T-helper 2 cell treated with Interferon-gamma antibody and Interleukin-4, amounts not matched to agents 5 μg/mL and 100 μg/mL, for 36 hours (primary cell): ENCODE measurements around the gene BCLAF1.
"Not testable (repeated sequence)": the region's sequence is repeated elsewhere in the genome, so short reads cannot be mapped to it uniquely, and the experiment has no call there.

Experiments used
- DNase-seq: peaks from one replicate; pipeline ENCODE4 v3.0.0; 2021; ENCODE audit warnings: low spot score
- H3K27ac Mint-ChIP-seq: one replicate; pipeline ENCODE4 v1.8.0; 2021; ENCODE audit warnings: mild to moderate bottlenecking, mixed read lengths
- H3K27me3 Mint-ChIP-seq: one replicate; pipeline ENCODE4 v1.8.0; 2021; ENCODE audit warnings: low read depth, mixed read lengths
- H3K36me3 Mint-ChIP-seq: one replicate; pipeline ENCODE4 v1.8.0; 2021; ENCODE audit warnings: low read depth, mixed read lengths
- H3K4me1 Mint-ChIP-seq: one replicate; pipeline ENCODE4 v1.8.0; 2021; ENCODE audit warnings: low read depth, mixed read lengths
- H3K4me3 Mint-ChIP-seq: one replicate; pipeline ENCODE4 v1.8.0; 2022; ENCODE audit warnings: mild to moderate bottlenecking, moderate library complexity, mixed read lengths
- H3K9me3 Mint-ChIP-seq: one replicate; pipeline ENCODE4 v1.8.0; 2021; ENCODE audit warnings: mixed read lengths

The BCLAF1 gene

GRCh38 chr6:136249811-136250685 is 39.6 kb downstream of the BCLAF1 start, which contains the start of gene MTFR2:
TSS of gene MTFR2 (minus strand) at chr6:136250311. CDS start at chr6:136249099, 1,212 bp downstream.
- Mint-ChIP-seq H3K4me1 (peaks cover 44% of the 10 kb centered on the region), H3K36me3 (peaks cover 38% of the 10 kb centered on the region), H3K27ac (peak within 1 kb of the TSS; percentile 95), H3K4me3 (peak within 1 kb of the TSS; percentile 99), H3K9me3 (no peaks in the 10 kb centered on the region), H3K27me3 (no peaks in the 10 kb centered on the region)
- peak; percentile 94 for DNase-seq

DNA sequence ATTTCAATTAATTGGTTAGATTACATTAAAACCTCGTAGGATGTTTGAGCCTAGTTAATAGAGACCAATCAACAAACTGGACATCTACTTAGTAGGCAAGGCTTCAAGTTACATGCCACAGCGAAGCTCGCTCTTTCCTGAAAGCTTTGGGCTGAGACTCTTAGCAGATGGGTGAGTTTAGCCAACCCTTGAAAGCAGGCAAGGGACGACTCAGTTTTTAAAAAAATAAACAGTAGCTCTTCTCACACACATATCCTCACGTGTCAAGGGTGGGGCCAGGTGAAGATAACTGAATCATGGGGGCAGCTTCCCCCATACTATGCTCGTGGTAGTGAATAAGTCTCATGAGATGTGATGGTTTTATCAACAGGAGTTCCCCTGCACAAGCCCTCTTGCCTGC is 40.3 kb downstream of the BCLAF1 start:
- Mint-ChIP-seq H3K4me1 (peaks cover 41% of the 10 kb centered on the region), H3K9me3 (no peaks in the 10 kb centered on the region), H3K27ac (peak overlapping the region; percentile 95), H3K36me3 (peaks cover 40% of the 10 kb centered on the region), H3K4me3 (peak overlapping the region; percentile 99), H3K27me3 (no peaks in the 10 kb centered on the region)
- DNase-seq: no peak

DNA sequence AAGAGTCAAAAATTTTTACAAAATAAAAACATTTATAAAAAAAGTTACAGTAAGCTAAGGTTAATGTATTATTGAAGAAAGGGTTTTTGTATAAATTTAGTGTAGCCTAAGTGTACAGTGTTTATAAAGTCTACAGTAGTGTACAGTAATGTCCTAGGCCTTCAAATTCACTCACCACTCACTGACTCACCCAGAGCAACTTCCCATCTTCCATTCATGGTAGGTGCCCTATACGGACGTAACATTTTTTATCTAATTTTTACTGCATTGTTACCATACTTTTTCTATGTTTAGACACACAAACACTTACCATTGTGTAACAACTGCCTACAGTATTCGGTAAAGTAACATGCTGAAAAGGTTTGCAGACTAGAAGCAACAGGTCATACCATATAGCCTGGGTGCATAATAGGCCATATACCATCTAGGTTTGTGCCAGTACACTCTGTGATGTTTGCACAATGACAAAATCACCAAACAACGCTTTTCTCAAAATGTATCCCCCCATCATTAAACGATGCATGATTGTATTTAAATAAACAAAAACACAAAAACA is 45.5 kb downstream of the BCLAF1 start:
- DNase-seq: no peak
- H3K4me3 Mint-ChIP-seq: no peak overlapping the region
- H3K4me1 Mint-ChIP-seq: peaks cover 24% of the 10 kb centered on the region
- H3K27ac Mint-ChIP-seq: no peak overlapping the region
- H3K36me3 Mint-ChIP-seq: peaks cover 59% of the 10 kb centered on the region
- H3K9me3 Mint-ChIP-seq: no peaks in the 10 kb centered on the region
- H3K27me3 Mint-ChIP-seq: no peaks in the 10 kb centered on the region

DNA sequence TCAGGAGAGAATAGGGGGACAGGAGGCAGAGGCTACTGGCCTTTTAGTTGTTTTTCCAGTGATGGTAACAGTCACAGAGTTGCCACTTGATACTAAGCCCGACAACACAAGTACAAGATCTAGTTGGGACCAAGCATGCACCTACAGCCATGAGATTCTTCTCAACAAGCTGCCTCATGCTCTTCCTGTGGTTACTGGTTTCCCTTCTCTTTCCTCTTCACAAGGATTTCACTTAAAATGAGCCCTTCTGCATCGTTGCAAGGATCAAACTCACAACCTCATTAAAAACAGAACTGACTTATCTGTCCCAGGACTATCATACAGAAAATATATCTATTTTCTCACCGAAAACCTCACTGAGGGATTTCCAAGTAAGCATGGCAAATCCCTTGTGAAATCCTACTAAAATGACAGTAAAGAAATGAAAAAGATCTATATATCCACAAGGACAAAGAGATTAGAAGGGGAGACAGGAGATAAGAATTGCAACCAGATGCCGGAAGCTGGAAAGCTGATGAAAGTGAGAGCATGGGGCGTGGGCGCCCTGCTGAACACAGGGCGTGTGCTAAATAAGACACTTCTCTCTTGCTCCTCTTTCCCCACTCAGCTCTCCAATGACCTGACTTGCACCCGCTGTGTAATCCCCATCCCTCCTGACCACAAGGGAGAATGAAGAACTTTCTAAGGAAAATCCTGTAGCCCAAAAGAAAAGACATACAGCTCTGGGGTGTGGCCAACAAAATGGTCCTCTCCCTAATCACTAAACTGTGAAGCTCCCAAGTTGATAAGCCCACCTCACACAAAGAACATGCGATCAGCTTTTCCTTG is 53.0 kb downstream of the BCLAF1 start:
- Mint-ChIP-seq H3K4me3 (peak overlapping the region; percentile 26), H3K27me3 (no peaks in the 10 kb centered on the region), H3K4me1 (peaks cover 17% of the 10 kb centered on the region), H3K9me3 (no peaks in the 10 kb centered on the region), H3K36me3 (peaks cover 58% of the 10 kb centered on the region), H3K27ac (peak overlapping the region; percentile 70)
- DNase-seq: no peak

- Mint-ChIP-seq H3K27ac (peak overlapping the region; percentile 37), H3K9me3 (no peaks in the 10 kb centered on the region), H3K36me3 (peaks cover 58% of the 10 kb centered on the region), H3K4me1 (peaks cover 17% of the 10 kb centered on the region), H3K27me3 (no peaks in the 10 kb centered on the region), H3K4me3 (no peak overlapping the region)
- no peak for DNase-seq
These were observed 54.4 kb downstream of the BCLAF1 start for GRCh38 chr6:136235233-136235564.

DNA sequence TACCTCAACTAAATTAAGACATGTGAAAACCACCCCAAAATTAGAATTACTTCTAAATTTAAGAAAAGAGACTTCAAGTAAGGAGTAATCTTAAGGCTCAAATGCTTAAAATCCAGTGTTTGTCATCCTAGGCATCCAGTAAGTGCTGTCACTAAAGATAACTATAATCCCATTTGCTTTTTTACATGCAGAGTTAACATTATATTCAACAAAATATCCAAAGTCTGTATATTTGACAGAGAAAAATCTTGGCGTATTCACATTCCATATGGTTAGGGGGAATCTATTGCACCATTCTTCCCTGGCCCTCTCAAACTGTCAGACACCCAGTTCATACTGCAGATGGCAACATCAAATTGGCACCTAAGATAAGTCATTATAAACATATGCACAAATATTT is 56.9 kb downstream of the BCLAF1 start:
- Mint-ChIP-seq H3K9me3 (no peaks in the 10 kb centered on the region), H3K36me3 (peaks cover 45% of the 10 kb centered on the region), H3K27ac (no peak overlapping the region), H3K4me1 (peaks cover 16% of the 10 kb centered on the region), H3K4me3 (no peak overlapping the region), H3K27me3 (no peaks in the 10 kb centered on the region)
- DNase-seq: no peak

DNA sequence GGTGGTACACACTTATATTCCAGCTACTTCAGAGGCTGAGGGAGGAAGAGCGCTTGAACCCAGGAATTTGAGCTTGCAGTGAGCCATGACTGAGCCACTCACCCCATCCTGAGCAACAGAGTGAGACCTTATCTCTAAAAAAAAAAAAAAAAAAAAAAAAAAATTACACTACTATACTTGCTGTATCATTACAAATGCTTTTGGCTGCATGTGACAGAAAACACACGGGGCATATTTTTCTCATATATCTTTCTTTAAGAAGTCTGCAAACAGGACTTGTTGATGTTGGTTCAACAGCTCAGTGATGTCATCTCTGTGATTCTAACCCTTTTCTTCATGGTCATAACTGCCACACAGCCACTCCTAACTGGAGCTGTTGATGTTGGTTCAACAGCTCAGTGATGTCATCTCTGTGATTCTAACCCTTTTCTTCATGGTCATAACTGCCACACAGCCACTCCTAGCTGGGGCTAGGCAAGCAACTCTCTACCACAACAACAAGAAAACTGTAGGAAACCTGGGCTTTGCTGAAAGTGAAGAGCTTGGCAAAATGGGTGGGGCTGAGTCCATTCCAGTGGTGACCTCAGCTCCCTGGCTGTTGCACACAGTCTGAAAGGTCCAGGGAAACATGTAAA is 59.3 kb downstream of the BCLAF1 start:
- no peak for DNase-seq
- Mint-ChIP-seq H3K4me3 (no peak overlapping the region), H3K36me3 (peaks cover 29% of the 10 kb centered on the region), H3K9me3 (no peaks in the 10 kb centered on the region), H3K4me1 (peaks cover 14% of the 10 kb centered on the region), H3K27me3 (no peaks in the 10 kb centered on the region), H3K27ac (peak overlapping the region; percentile 65)

DNA sequence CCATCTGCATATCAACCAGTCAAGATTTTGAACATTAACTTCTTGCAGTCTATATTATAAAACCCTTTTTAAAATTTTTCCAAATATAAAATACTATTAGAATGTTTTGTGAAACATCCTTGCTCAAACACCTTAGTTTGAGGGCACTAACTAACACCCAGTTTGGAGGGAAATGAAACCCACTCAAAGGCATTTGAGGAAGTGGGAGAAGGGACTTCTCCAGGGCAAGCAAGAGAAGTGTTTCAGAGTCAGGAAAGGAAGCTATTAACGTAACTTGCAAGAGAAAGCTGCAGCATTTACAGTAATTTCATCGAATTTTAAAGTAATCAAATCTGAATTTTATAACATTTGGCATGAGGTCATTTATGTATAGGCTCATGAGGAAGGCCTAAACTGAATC is 60.8 kb downstream of the BCLAF1 start:
- Mint-ChIP-seq H3K36me3 (peaks cover 20% of the 10 kb centered on the region), H3K4me3 (no peak overlapping the region), H3K4me1 (peaks cover 13% of the 10 kb centered on the region), H3K27me3 (no peaks in the 10 kb centered on the region), H3K27ac (no peak overlapping the region), H3K9me3 (peaks cover 4% of the 10 kb centered on the region)
- DNase-seq: no peak

DNA sequence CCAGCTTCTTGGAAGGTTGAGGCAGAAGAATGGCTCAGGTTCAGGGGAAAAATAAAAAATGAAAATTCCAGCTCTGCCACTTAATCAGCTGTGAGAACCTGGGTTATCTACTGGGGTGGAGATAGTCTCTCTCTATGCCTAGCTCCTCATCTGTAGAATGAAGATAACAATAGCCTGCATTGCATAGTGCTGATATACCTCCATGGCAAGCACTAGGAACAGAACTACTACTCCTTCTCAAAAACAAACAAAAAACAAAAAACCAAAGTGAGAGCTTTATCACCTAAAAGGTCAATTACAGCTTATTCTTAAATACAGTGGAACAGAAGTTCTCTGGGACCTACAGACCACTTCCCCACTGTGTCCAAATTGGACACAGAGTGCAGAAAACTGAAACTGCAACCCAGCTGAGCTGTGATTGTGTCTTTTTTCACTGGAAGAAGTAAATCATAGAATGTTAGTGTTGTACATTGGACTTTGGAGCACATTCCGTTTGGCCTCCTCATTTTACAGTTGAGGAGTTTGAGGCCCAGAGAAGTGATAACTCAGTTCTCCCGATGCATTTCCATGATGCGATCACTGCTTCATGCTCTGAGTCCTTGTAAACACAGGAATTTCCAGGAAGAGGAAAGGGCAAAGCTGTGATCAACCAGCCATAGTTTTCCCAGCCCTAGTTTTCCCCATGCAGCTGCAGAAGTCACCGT is 62.8 kb downstream of the BCLAF1 start:
- DNase-seq: no peak
- Mint-ChIP-seq H3K4me3 (peak overlapping the region; percentile 65), H3K27ac (peak overlapping the region; percentile 38)

DNA sequence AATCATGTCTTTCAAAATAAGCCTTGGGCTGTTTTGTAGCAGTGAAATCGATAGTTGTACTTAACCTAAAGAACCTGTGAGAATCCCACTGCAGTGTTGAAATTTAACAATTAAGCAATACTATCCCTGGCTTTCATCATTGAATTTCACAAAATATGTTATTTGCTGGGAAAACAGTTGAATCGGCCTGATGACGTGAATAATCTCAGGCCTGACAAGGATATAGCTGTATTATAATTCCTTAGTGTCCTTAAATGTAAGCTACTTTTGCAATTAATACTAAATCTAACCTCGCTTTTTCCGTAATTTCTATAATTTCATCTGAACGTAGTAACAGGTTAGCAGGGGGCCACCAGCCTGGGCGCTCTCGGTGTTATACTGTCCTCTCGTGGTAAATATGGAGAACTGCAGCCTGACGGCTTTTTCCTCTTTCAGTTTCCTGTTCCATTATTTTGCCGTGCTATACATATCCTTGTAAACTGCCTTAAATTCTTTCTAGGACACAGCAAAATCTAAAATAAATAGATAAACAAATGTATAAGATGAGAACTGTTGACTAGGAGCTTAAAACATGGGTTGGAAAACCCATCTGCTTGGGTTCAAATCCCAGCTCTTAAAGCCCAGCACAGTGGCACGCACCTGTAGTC is 63.5 kb downstream of the BCLAF1 start:
- H3K36me3 Mint-ChIP-seq: peaks cover 16% of the 10 kb centered on the region
- peak overlapping the region; percentile 38 for H3K27ac Mint-ChIP-seq
- H3K9me3 Mint-ChIP-seq: peaks cover 9% of the 10 kb centered on the region
- DNase-seq: peak; percentile 40
- peak overlapping the region; percentile 65 for H3K4me3 Mint-ChIP-seq
- no peaks in the 10 kb centered on the region for H3K27me3 Mint-ChIP-seq
- H3K4me1 Mint-ChIP-seq: peaks cover 13% of the 10 kb centered on the region

More for the DNA sequence above, 62.8 kb downstream of the BCLAF1 start:
- H3K36me3 Mint-ChIP-seq: peaks cover 18% of the 10 kb centered on the region
- peaks cover 6% of the 10 kb centered on the region for H3K9me3 Mint-ChIP-seq
- peaks cover 13% of the 10 kb centered on the region for H3K4me1 Mint-ChIP-seq
- no peaks in the 10 kb centered on the region for H3K27me3 Mint-ChIP-seq

DNA sequence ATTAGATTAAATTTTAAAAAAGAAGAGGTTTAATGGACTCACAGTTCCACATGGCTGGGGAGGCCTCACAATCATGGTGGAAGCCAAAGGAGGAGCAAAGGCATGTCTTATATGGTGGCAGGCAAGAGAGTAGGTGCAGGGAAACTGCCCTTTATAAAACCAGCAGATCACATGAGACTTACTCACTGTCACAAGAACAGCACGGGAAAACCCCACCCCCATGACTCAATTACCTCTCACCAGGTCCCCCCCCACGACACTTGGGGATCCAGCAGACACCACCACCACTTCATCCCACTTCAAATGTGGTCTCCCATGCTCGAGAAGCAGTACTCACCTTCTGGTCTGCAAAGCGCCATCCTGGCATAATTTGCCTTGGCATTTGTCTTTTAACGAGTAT is 64.2 kb downstream of the BCLAF1 start:
- H3K9me3 Mint-ChIP-seq: peaks cover 9% of the 10 kb centered on the region
- no peaks in the 10 kb centered on the region for H3K27me3 Mint-ChIP-seq
- H3K4me3 Mint-ChIP-seq: no peak overlapping the region
- peak; percentile 23 for DNase-seq
- no peak overlapping the region for H3K27ac Mint-ChIP-seq
- H3K4me1 Mint-ChIP-seq: peaks cover 13% of the 10 kb centered on the region
- H3K36me3 Mint-ChIP-seq: peaks cover 11% of the 10 kb centered on the region

- H3K4me3 Mint-ChIP-seq, H3K36me3 Mint-ChIP-seq, H3K27ac Mint-ChIP-seq, H3K27me3 Mint-ChIP-seq, DNase-seq: not testable (repeated sequence)
- Mint-ChIP-seq H3K4me1 (peaks cover 13% of the 10 kb centered on the region), H3K9me3 (peaks cover 14% of the 10 kb centered on the region)
These were observed 64.7 kb downstream of the BCLAF1 start for GRCh38 chr6:136224974-136225373.
